Fibroblast of the aortic adventitia (primary cell): ENCODE measurements around the gene RPUSD1. TPM values are rescaled to one million over a fixed set of nuclear protein-coding genes. Genes with fewer than 3 reads are reported as not detected.
"Not testable (repeated sequence)": the region's sequence is repeated elsewhere in the genome, so short reads cannot be mapped to it uniquely, and the experiment has no call there.

Source experiments
- DNase-seq: peaks from one replicate; pipeline ENCODE4 v3.0.0-alpha.2; 2010; ENCODE audit warnings: low read depth
- H3K4me3 ChIP-seq: 2 replicates; pipeline ENCODE4 v1.5.1; 2011; ENCODE audit warnings: low read depth, mild to moderate bottlenecking, control low read depth, low read length, moderate library complexity
- total RNA-seq: library from RNA; depleted of rRNA; stranded (reverse); fragments of >200 nt; gene quantifications from 2 replicates; pipeline ENCODE4 v1.2.3, GENCODE V29; 2012; ENCODE audit warnings: low replicate concordance
- TF ChIP-seq, protein P1 (sequence below): IDR thresholded peaks from 2 replicates; pipeline ENCODE4 v1.5.1; 2011; ENCODE audit warnings: mild to moderate bottlenecking, low read length, control low read depth, inconsistent platforms; ENCODE audit not compliant: insufficient read depth

The RPUSD1 gene
- 14.5 and 20.3 TPM in 2 replicates for total RNA-seq

GRCh38 chr16:787978-788398 is at the start of gene RPUSD1:
Gene RPUSD1, minus strand, starts transcription at chr16:788381. Its CDS starts 644 bp downstream, at chr16:787737.
- DNase-seq: no peak
- H3K4me3 ChIP-seq: peak within 1 kb of the TSS; percentile 91
- TF ChIP-seq, protein P1, sequence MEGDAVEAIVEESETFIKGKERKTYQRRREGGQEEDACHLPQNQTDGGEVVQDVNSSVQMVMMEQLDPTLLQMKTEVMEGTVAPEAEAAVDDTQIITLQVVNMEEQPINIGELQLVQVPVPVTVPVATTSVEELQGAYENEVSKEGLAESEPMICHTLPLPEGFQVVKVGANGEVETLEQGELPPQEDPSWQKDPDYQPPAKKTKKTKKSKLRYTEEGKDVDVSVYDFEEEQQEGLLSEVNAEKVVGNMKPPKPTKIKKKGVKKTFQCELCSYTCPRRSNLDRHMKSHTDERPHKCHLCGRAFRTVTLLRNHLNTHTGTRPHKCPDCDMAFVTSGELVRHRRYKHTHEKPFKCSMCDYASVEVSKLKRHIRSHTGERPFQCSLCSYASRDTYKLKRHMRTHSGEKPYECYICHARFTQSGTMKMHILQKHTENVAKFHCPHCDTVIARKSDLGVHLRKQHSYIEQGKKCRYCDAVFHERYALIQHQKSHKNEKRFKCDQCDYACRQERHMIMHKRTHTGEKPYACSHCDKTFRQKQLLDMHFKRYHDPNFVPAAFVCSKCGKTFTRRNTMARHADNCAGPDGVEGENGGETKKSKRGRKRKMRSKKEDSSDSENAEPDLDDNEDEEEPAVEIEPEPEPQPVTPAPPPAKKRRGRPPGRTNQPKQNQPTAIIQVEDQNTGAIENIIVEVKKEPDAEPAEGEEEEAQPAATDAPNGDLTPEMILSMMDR: peak; percentile 6

DNA sequence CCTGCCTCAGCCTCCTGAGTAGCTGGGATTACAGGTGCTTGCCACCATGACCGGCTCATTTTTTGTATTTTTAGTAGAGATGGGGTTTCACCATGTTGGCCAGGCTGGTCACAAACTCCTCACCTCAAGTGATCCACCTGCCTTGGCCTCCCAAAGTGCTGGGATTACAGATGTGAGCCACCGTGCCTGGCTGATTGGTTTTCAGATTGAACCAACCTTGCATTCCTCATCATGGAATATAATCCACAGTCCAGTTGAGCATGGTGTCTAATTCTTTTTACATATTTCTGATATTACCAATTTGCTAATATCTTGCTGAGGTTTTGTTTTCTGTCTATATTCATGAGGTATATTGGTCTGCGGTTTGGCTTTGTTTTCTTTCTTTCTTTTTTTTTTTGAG is 48.6 kb upstream of the RPUSD1 start:
- not testable (repeated sequence) for DNase-seq, H3K4me3 ChIP-seq

GRCh38 chr16:836221-836620 is 48.0 kb upstream of the RPUSD1 start:
- TF ChIP-seq, protein P1: no peak
- no peak for DNase-seq
- H3K4me3 ChIP-seq: no peak overlapping the region

GRCh38 chr16:835373-835772 is 47.2 kb upstream of the RPUSD1 start:
- no peak overlapping the region for H3K4me3 ChIP-seq
- TF ChIP-seq, protein P1: no peak
- no peak for DNase-seq

DNA sequence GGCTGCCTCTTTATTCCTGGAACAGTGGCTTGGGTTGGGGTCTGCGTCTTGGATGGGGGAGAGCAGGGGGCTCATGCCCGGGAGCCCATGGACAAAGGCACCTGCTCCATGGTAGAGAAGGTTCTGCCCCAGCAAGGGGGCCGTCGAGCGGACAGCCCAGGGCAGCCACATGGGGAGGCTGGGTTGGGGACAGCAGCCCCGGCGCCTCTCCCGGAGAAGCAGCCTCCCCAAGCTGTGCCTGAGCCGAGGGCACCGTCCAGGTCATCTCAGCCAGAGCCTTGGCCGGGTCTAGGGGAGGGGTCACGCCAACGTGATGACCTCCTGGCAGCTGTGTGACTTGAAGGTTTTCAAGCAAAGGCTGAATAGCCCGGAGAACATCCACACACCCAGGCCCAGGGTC is 45.2 kb upstream of the RPUSD1 start:
- no peak for DNase-seq
- TF ChIP-seq, protein P1: no peak

DNA sequence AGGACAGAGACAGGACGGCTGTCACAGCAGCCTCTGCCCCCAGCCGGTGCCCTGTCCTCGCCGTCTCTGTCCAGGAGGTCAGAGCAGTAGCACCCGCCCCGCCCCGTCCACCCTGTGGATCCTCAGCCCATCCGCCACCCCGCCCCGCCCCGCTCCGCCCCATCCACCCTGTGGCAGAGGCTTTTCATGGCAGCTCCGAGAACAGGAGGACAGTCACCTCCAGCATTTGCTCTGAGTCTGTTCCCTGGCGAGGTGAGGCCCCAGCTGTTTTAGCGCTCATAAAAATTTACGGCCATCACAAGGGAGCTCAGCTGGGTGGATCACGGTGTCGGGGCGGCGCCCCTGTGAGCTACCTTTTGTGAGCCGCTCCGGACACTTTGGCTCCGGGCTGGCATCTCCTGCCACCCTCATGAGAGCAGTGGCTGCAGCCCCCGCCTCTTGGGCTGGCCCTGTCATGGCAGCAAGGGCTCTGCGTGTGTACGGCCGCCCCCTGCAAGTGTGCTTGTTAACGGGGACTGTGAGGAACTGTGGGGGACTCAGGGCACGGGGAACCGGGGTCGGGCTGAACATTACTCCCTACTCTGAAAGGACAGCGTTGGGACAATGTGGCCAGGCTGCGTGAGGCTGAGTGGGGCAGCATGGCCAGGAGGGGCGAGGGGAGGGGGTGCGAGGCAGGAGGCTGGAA is 44.6 kb upstream of the RPUSD1 start:
- no peak overlapping the region for H3K4me3 ChIP-seq
- no peak for DNase-seq
- TF ChIP-seq, protein P1: no peak

More for the DNA sequence above, 45.2 kb upstream of the RPUSD1 start:
- H3K4me3 ChIP-seq: no peak overlapping the region

- DNase-seq: no peak
- no peak overlapping the region for H3K4me3 ChIP-seq
- TF ChIP-seq, protein P1: no peak
Measured at GRCh38 chr16:831571-832413, 43.6 kb upstream of the RPUSD1 start.
